ENCODE measurements around the gene RNASE12.
"Not testable (repeated sequence)": the region's sequence is repeated elsewhere in the genome, so short reads cannot be mapped to it uniquely, and the experiment has no call there.

Gene RNASE12

GRCh38 chr14:20615996-20616395 lies 24.8 kb upstream of the RNASE12 start:
- no peak overlapping the region for H3K4me3 ChIP-seq (ENCODE audit: low read length)
- no peak for DNase-seq (ENCODE audit: low read depth, low spot score)

DNA sequence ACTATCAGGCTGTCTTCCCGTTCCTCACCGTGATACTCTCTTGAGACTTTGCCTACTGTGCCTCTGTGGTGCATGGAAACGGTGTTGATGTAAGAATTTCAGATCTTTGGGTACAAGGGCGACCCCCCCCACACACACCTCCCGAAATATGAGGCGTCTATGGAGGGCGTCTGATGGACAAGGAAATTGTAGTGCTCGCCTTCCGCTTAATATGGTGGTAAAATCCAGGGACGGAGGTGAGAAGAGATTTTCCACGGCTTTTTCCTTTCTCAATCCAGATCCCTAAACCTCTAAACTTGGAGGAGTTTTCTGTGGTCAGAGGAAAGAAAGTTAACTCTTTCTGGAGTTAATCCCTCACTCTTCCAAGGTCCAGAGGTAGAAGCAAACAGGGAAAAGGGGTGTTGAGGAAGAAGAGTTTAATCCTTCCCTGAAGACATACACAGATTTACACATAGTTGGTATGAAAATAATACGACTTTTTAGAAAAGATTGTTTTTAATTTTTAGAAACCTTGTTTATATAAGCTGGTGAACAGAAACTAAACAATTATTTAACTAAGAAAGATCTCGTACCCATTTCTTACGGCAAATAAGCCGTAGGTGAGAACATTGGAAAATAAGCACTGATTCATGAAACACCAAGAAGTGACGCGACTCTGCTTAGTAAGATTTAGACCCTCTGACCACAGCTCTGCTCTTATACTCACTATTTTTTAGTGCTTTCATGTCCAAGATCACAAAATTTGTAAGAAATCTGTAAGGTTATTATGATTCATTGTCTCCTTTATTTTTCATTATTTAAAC lies 23.1 kb upstream of the RNASE12 start:
- DNase-seq (ENCODE audit: low read depth, low spot score): no peak
- peak overlapping the region; percentile 54 for H3K4me3 ChIP-seq (ENCODE audit: low read length)

GRCh38 chr14:20613094-20614037 lies 22.2 kb upstream of the RNASE12 start:
- DNase-seq (ENCODE audit: low read depth, low spot score): peak; percentile 97
- peak overlapping the region; percentile 54 for H3K4me3 ChIP-seq (ENCODE audit: low read length)

GRCh38 chr14:20612403-20612802 lies 21.2 kb upstream of the RNASE12 start:
- DNase-seq (ENCODE audit: low read depth, low spot score): no peak
- no peak overlapping the region for H3K4me3 ChIP-seq (ENCODE audit: low read length)

- no peak overlapping the region for H3K4me3 ChIP-seq (ENCODE audit: low read length)
Measured at GRCh38 chr14:20611277-20611676, 20.1 kb upstream of the RNASE12 start.

GRCh38 chr14:20610002-20610765 lies 19.0 kb upstream of the RNASE12 start:
- peak overlapping the region; percentile 80 for H3K4me3 ChIP-seq (ENCODE audit: low read length)
- peak; percentile 71 for DNase-seq (ENCODE audit: low read depth, low spot score)

More at GRCh38 chr14:20611277-20611676, 20.1 kb upstream of the RNASE12 start:
- DNase-seq (ENCODE audit: low read depth, low spot score): no peak

- DNase-seq (ENCODE audit: low read depth, low spot score): peak; percentile 84
- H3K4me3 ChIP-seq (ENCODE audit: low read length): peak overlapping the region; percentile 80
Measured at GRCh38 chr14:20609215-20610001, 18.2 kb upstream of the RNASE12 start.

- no peak overlapping the region for H3K4me3 ChIP-seq (ENCODE audit: low read length)
- DNase-seq (ENCODE audit: low read depth, low spot score): no peak
Measured at GRCh38 chr14:20608383-20609110, 17.4 kb upstream of the RNASE12 start.

- H3K4me3 ChIP-seq (ENCODE audit: low read length): no peak overlapping the region
- DNase-seq (ENCODE audit: low read depth, low spot score): no peak
Measured at GRCh38 chr14:20607617-20608016, 16.4 kb upstream of the RNASE12 start.

DNA sequence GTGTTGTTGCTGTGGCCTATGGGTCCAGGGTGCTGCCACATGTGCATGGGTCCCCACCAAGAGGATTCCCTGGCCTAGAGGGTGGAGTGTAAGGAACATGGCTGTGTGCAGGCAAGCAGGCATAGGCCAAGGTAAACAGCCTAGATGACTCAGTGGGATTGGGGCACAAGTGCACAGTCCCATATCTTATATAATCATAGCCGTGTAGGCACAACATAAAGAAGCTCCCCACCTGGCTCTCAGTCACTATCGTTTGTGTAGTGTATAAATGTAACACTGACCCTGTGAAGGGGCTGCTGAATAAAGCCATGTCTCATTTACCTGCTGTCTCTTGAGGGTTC lies 15.7 kb upstream of the RNASE12 start:
- DNase-seq (ENCODE audit: low read depth, low spot score): no peak

DNA sequence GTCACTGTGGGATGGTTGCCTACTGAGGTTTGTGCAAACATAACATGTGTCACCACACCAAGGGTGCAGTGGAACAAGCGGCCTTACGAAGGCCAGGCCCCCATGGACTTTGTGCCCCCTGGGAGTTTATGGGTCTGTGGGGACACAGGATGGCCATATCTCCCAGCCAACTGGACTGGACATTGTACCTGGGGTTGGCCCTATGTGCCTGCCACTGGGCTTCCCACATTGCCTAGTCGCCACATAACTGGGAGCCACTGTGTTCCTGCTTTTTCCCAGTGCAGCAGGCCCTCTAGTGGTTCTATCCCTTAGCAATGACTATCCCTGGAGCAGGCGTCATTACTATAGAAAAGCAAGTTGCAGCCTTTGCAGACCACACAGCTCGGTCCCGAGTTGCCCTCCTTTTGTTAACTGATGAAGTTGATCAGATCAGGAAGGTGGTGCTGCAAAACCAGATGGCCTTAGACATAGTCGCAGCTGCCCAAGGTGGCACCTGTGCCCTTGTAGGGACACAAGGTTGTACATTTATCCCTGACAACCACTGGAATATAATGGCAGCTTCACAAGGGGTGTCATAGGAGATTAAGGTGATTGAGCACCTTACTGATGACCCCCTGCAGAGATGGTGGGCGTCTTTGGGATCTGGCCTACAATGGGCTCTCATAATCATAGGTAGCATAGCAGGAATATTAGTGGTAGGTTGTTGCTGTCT lies 15.2 kb upstream of the RNASE12 start:
- DNase-seq (ENCODE audit: low read depth, low spot score): no peak
- H3K4me3 ChIP-seq (ENCODE audit: low read length): no peak overlapping the region

More for the DNA sequence above, 15.7 kb upstream of the RNASE12 start:
- H3K4me3 ChIP-seq (ENCODE audit: low read length): no peak overlapping the region

DNA sequence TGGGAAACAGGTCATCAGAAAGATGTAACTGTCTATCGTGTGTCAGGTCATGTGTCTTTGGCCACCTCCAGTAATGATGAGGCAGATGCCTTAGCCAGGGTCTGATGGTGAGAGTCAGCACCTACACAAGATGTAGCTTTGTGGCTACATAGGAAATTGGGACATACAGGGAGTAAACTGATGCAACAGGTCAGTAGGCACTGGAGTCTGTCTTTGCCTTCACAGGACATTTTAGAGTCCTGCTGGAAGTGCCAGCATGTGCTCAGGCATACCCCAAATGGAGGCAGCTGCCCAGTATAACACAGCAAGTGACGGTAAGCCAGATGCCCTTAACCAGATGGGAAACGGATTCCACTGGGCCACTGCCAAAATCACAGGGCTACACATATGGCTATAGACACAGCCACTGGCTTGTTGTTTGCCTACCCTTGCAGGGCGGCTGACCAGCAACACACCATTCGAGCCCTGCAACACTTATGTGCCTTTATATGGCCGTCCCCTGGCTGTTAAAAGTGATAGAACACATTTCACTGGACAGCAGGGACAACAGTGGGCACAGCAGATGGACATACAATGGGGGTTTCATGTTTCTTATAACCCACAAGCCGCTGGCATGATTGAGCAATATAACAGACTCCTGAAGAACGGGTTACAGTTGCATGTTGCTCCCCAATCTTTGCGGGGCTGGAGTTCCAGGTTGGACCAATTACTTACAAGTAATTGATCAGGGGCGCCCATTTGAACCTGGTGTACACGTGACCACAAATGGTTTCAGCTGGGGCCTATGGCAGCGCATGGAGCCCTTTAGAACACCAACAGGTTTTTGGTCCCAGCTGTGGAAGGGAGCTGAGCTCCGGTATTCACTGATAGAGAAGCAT lies 12.9 kb upstream of the RNASE12 start:
- no peak for DNase-seq (ENCODE audit: low read depth, low spot score)
- no peak overlapping the region for H3K4me3 ChIP-seq (ENCODE audit: low read length)

DNA sequence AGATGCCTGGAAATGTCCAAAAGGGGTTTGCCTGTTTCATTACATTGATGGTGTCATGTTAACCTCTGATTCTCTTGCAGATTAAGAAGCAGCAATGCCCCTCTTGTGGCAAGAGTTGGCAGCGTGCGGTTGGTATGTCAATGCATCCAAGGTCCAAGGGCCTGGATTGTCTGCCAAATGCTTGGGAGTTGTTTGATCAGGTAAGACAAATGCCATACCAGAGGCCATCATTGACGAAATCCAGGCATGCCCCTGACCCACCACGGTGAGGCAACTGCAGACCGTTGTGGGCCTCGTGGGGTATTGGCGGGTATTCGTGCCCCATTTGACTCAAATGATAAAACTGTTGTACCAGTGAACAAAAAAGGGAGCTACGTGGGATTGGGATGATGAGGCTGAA lies 11.4 kb upstream of the RNASE12 start:
- DNase-seq (ENCODE audit: low read depth, low spot score): no peak
- H3K4me3 ChIP-seq (ENCODE audit: low read length): no peak overlapping the region

DNA sequence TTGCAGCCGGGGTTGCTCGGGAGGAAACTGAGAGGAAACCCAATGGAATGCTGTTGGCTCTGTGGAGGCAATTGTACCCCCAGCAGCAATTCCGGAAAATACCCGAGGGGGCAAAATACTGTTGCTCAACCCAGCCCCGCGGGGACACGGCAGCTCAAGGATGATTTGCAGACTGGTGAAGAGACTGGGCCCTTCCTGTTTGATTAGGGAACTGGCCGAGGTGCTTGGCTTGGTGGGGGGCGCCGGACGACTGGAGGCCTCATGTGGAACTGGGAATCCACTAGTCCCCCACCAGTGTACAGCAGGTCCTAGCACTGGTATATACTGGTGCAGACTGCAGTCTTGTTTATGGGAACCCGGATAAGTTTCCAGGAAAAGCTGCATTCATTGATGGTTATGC lies 10.3 kb upstream of the RNASE12 start:
- no peak for DNase-seq (ENCODE audit: low read depth, low spot score)
- H3K4me3 ChIP-seq (ENCODE audit: low read length): no peak overlapping the region

GRCh38 chr14:20597108-20597507 lies 5.9 kb upstream of the RNASE12 start:
- DNase-seq (ENCODE audit: low read depth, low spot score): no peak
- H3K4me3 ChIP-seq (ENCODE audit: low read length): no peak overlapping the region

GRCh38 chr14:20595726-20596125 lies 4.5 kb upstream of the RNASE12 start:
- not testable (repeated sequence) for H3K4me3 ChIP-seq (ENCODE audit: low read length); DNase-seq (ENCODE audit: low read depth, low spot score)

- DNase-seq (ENCODE audit: low read depth, low spot score): no peak
- H3K4me3 ChIP-seq (ENCODE audit: low read length): no peak overlapping the region
Measured at GRCh38 chr14:20592574-20592973, 1.4 kb upstream of the RNASE12 start.

Data from Jurkat, Clone E6-1 (cell line).